Posterior cingulate gyrus (tissue), 11 donors: ENCODE data around the gene GPER1.

ENCODE experiments used
- DNase-seq, 10 donors: peaks; one replicate each; pipeline versions ENCODE4 v3.0.0 to v3.0.0-alpha.2; 2020 to 2021; ENCODE audit warnings: mixed read lengths in 3 of 10
- intact Hi-C: fragments of 100-400 bp; cut with DNase I; formaldehyde crosslinking; loops from one replicate; pipeline ENCODE4 v1.15.1; 2023

The GPER1 gene

GRCh38 chr7:1130021-1130990 is 42.4 kb downstream of the GPER1 start:
- intact Hi-C loops: no loop called here
- DNase-seq: peak in 4 of 10 donors; percentile 10 to 78 (median 46)

GRCh38 chr7:1131471-1132265 is 43.8 kb downstream of the GPER1 start:
- DNase-seq: no peak
- intact Hi-C loops: no loop called here

- no peak for DNase-seq
- intact Hi-C loops: no loop called here
These were observed 47.0 kb downstream of the GPER1 start for GRCh38 chr7:1134951-1135350.

GRCh38 chr7:1136841-1137516 is 49.1 kb downstream of the GPER1 start:
- intact Hi-C loops: no loop called here

GRCh38 chr7:1137517-1138167 is 49.7 kb downstream of the GPER1 start:
- DNase-seq: peak in 2 of 10 donors; percentile 7 to 54
- intact Hi-C loops: no loop called here

More at GRCh38 chr7:1136841-1137516, 49.1 kb downstream of the GPER1 start:
- peak in 1 of 10 donors; percentile 53 for DNase-seq

GRCh38 chr7:1140476-1141104 is 52.7 kb downstream of the GPER1 start:
- DNase-seq: peak in 1 of 10 donors; percentile 6
- intact Hi-C loops: loop anchor here (5.0 kb wide), 1 partner anchor 148 kb away; no protein-coding TSS in a partner anchor

- intact Hi-C loops: loop anchor here (5.0 kb wide), 1 partner anchor 149 kb away; no protein-coding TSS in a partner anchor
- peak in 1 of 10 donors; percentile 15 for DNase-seq
These were observed 53.7 kb downstream of the GPER1 start for GRCh38 chr7:1141651-1142050.

- intact Hi-C loops: loop anchor here (5.0 kb wide), 1 partner anchor 150 kb away; no protein-coding TSS in a partner anchor
- peak in 1 of 10 donors; percentile 52 for DNase-seq
These were observed 54.2 kb downstream of the GPER1 start for GRCh38 chr7:1142051-1142635.

GRCh38 chr7:1143031-1143430 is 55.1 kb downstream of the GPER1 start:
- intact Hi-C loops: loop anchor here (5.0 kb wide), 1 partner anchor 151 kb away; no protein-coding TSS in a partner anchor

More at GRCh38 chr7:1143031-1143430, 55.1 kb downstream of the GPER1 start:
- DNase-seq: peak in 1 of 10 donors; percentile 20
